DOHH2 (cell line): Measurements from ENCODE around the gene TNRC18.

Source experiments
- H3F3A ChIP-seq: fragments of 200-600 bp; sonication (generic), shearing (Covaris generic); 2 replicates; pipeline ENCODE4 v1.6.0; 2016; ENCODE audit warnings: antibody characterized with exemption, mild to moderate bottlenecking; ENCODE audit not compliant: control insufficient read depth, insufficient read depth
- H3K27ac ChIP-seq: fragments of 200-600 bp; sonication (generic); 2 replicates; pipeline ENCODE4 v1.5.1; 2014; ENCODE audit warnings: low read depth, mild to moderate bottlenecking, low read length, moderate library complexity
- H3K27me3 ChIP-seq: fragments of 200-600 bp; sonication (generic); 2 replicates; pipeline ENCODE4 v1.6.1; 2014; ENCODE audit warnings: mild to moderate bottlenecking, low read length, mixed read lengths; ENCODE audit not compliant: control insufficient read depth
- H3K36me3 ChIP-seq: fragments of 200-600 bp; sonication (generic); 2 replicates; pipeline ENCODE4 v1.6.1; 2014; ENCODE audit warnings: mild to moderate bottlenecking, low read length, moderate library complexity, mixed read lengths; ENCODE audit not compliant: control insufficient read depth
- H3K4me1 ChIP-seq: fragments of 200-600 bp; sonication (generic); 2 replicates; pipeline ENCODE4 v1.6.1; 2014; ENCODE audit warnings: mild to moderate bottlenecking, low read length, mixed read lengths; ENCODE audit not compliant: control insufficient read depth
- H3K4me2 ChIP-seq: fragments of 200-600 bp; sonication (generic); 2 replicates; pipeline ENCODE4 v1.6.0; 2014; ENCODE audit warnings: mild to moderate bottlenecking, low read length, moderate library complexity
- H3K4me3 ChIP-seq: fragments of 200-600 bp; sonication (generic); 2 replicates; pipeline ENCODE4 v1.5.1; 2014; ENCODE audit warnings: mild to moderate bottlenecking, low read length, mixed read lengths
- H3K79me2 ChIP-seq: fragments of 200-600 bp; sonication (generic); 2 replicates; pipeline ENCODE4 v1.6.1; 2014; ENCODE audit warnings: mild to moderate bottlenecking, low read length, mixed read lengths; ENCODE audit not compliant: control insufficient read depth
- H3K9me2 ChIP-seq: fragments of 200-600 bp; sonication (generic); replicated peaks from 2 replicates; pipeline ENCODE4 v1.6.1; 2014; ENCODE audit warnings: mild to moderate bottlenecking, low read length, mixed read lengths; ENCODE audit not compliant: control insufficient read depth
- H3K9me3 ChIP-seq: fragments of 200-600 bp; sonication (generic); 2 replicates; pipeline ENCODE4 v1.6.1; 2014; ENCODE audit warnings: antibody characterized with exemption, low read length, mixed read lengths; ENCODE audit not compliant: control insufficient read depth, insufficient read depth
- H4K20me1 ChIP-seq: fragments of 200-600 bp; sonication (generic); 2 replicates; pipeline ENCODE4 v1.6.0; 2014; ENCODE audit warnings: low read depth, mild to moderate bottlenecking, antibody characterized with exemption, low read length, moderate library complexity; ENCODE audit not compliant: control insufficient read depth, insufficient read depth
- CTCF ChIP-seq: fragments of 200-600 bp; sonication (generic); IDR thresholded peaks from one replicate; pipeline ENCODE4 v1.5.1; 2014; ENCODE audit warnings: antibody characterized with exemption, mild to moderate bottlenecking, low read depth, low read length; ENCODE audit not compliant: poor library complexity, severe bottlenecking
- EZH2phosphoT487 ChIP-seq: fragments of 200-600 bp; sonication (generic); IDR thresholded peaks from 2 replicates; pipeline ENCODE4 v1.6.1; 2017; ENCODE audit warnings: borderline replicate concordance, mild to moderate bottlenecking, antibody characterized with exemption, low read length, moderate library complexity, mixed read lengths

Gene TNRC18

GRCh38 chr7:5425507-5426225 is 2.0 kb upstream of the TNRC18 start:
- Histone ChIP-seq H3K36me3 (no peaks in the 10 kb centered on the region), H3F3A (peaks cover 12% of the 10 kb centered on the region), H3K79me2 (no peaks in the 10 kb centered on the region), H4K20me1 (peaks cover 9% of the 10 kb centered on the region; the same call in 1 of the 2 replicates), H3K4me3 (peak overlapping the region; percentile 75; the same call in 1 of the 2 replicates), H3K4me2 (peak overlapping the region; percentile 88), H3K27me3 (peaks cover 88% of the 10 kb centered on the region), H3K27ac (no peak overlapping the region), H3K9me3 (no peaks in the 10 kb centered on the region), H3K4me1 (peaks cover 38% of the 10 kb centered on the region), H3K9me2 (no peaks in the 10 kb centered on the region)
- TF ChIP-seq EZH2phosphoT487, result peak; percentile 94
- TF ChIP-seq CTCF, result no peak

- peak overlapping the region; percentile 75 for H3K4me3 ChIP-seq
These were observed 1.3 kb upstream of the TNRC18 start for GRCh38 chr7:5424749-5425506.

GRCh38 chr7:5423976-5424748 is 528 bp upstream of the TNRC18 start:
- no peak; the same call in 1 of the 2 replicates for TF ChIP-seq EZH2phosphoT487
- TF ChIP-seq CTCF, result no peak
- Histone ChIP-seq H3K4me1 (peaks cover 39% of the 10 kb centered on the region), H3K36me3 (no peaks in the 10 kb centered on the region), H3F3A (peaks cover 12% of the 10 kb centered on the region), H4K20me1 (peaks cover 15% of the 10 kb centered on the region), H3K4me2 (peak overlapping the region; percentile 88), H3K27me3 (peaks cover 88% of the 10 kb centered on the region), H3K27ac (0 out of 2 replicates have a peak overlapping the region, but pooled peaks have one; percentile 1), H3K79me2 (no peaks in the 10 kb centered on the region), H3K9me2 (no peaks in the 10 kb centered on the region), H3K9me3 (no peaks in the 10 kb centered on the region), H3K4me3 (peak overlapping the region; percentile 75)

More at GRCh38 chr7:5424749-5425506, 1.3 kb upstream of the TNRC18 start:
- H3K36me3 ChIP-seq, result no peaks in the 10 kb centered on the region
- H3K27ac ChIP-seq, result no peak overlapping the region
- peaks cover 9% of the 10 kb centered on the region; the same call in 1 of the 2 replicates for H4K20me1 ChIP-seq
- H3K4me1 ChIP-seq, result peaks cover 39% of the 10 kb centered on the region
- H3K9me3 ChIP-seq, result no peaks in the 10 kb centered on the region
- no peak; the same call in 1 of the 2 replicates for TF ChIP-seq EZH2phosphoT487
- TF ChIP-seq CTCF, result no peak
- no peaks in the 10 kb centered on the region for H3K79me2 ChIP-seq
- no peaks in the 10 kb centered on the region for H3K9me2 ChIP-seq
- peak overlapping the region; percentile 88 for H3K4me2 ChIP-seq
- H3F3A ChIP-seq, result peaks cover 12% of the 10 kb centered on the region
- peaks cover 88% of the 10 kb centered on the region for H3K27me3 ChIP-seq
